Left ventricle myocardium inferior (tissue), 1 donor: Measurements from ENCODE around the gene KCNJ2. TPM values are rescaled to one million over a fixed set of nuclear protein-coding genes. Genes with fewer than 3 reads are reported as not detected.

Experiments used
- DNase-seq: peaks from one replicate; pipeline ENCODE4 v3.0.0-alpha.2; 2020
- H3K27ac ChIP-seq: fragments of 200-600 bp; replicated peaks from 2 replicates; pipeline ENCODE4 v1.8.0; 2021
- H3K27me3 ChIP-seq: fragments of 200-600 bp; 2 replicates; pipeline ENCODE4 v1.8.0; 2021; ENCODE audit warnings: low read depth
- H3K36me3 ChIP-seq: fragments of 200-600 bp; 2 replicates; pipeline ENCODE4 v1.8.0; 2021
- H3K4me1 ChIP-seq: fragments of 200-600 bp; 2 replicates; pipeline ENCODE4 v1.8.0; 2021
- H3K4me3 ChIP-seq: fragments of 200-600 bp; 2 replicates; pipeline ENCODE4 v1.8.0; 2021; ENCODE audit warnings: mild to moderate bottlenecking, moderate library complexity
- H3K9me3 ChIP-seq: fragments of 200-600 bp; replicated peaks from 2 replicates; pipeline ENCODE4 v1.8.0; 2021
- CTCF ChIP-seq: fragments of 200-600 bp; IDR thresholded peaks from 2 replicates; pipeline ENCODE4 v1.8.0; 2021; ENCODE audit warnings: antibody characterized with exemption, mild to moderate bottlenecking, borderline replicate concordance
- intact Hi-C: fragments of 100-400 bp; cut with micrococcal nuclease; formaldehyde crosslinking; loops from one replicate; pipeline ENCODE4 v1.11.0; 2022
- total RNA-seq: library from RNA; stranded (reverse); fragmentation: NEBNext Ultra II Directional; extraction: Animal tissue kit (Norgen Biotek cat#: 25700); gene quantifications from one replicate; pipeline ENCODE4 v1.2.1, GENCODE V29; 2021
- donor health status: DM: no; HTN: yes; CAD: no; lungs with severe emphysema.

Gene KCNJ2
- total RNA-seq, 1 donor from 2014 or later: 44.8 TPM

- Histone ChIP-seq H3K27me3 (no peaks in the 10 kb centered on the region), H3K36me3 (no peaks in the 10 kb centered on the region)
Measured at GRCh38 chr17:70217571-70217970, 48.2 kb downstream of the KCNJ2 start.

GRCh38 chr17:70225276-70225675, 55.9 kb downstream of the KCNJ2 start:
- TF ChIP-seq CTCF: no peak
- H3K9me3 ChIP-seq: no peaks in the 10 kb centered on the region
- no peaks in the 10 kb centered on the region for H3K4me1 ChIP-seq
- intact Hi-C loops: no loop called here
- no peaks in the 10 kb centered on the region for H3K36me3 ChIP-seq
- no peak overlapping the region for H3K27ac ChIP-seq
- no peaks in the 10 kb centered on the region for H3K27me3 ChIP-seq
- H3K4me3 ChIP-seq: no peak overlapping the region
- DNase-seq: no peak

More at GRCh38 chr17:70217571-70217970, 48.2 kb downstream of the KCNJ2 start:
- TF ChIP-seq CTCF: no peak
- DNase-seq: no peak
- Histone ChIP-seq H3K27ac (no peak overlapping the region), H3K9me3 (no peaks in the 10 kb centered on the region), H3K4me1 (no peaks in the 10 kb centered on the region), H3K4me3 (no peak overlapping the region)
- intact Hi-C loops: no loop called here

Other genes with a start within 250 kb of the KCNJ2 start
- gene KCNJ16, start 94.3 kb upstream of the KCNJ2 start, total RNA-seq: not detected